ENCODE results near the gene DACT3.

DACT3 gene

GRCh38 chr19:46692918-46693722 is 32.1 kb upstream of the DACT3 start:
- Histone ChIP-seq H3K4me1 (ENCODE audit: insufficient read depth, low read length) (peaks cover 5% of the 10 kb centered on the region), H3K9me3 (ENCODE audit: insufficient read depth, low read depth, low read length) (no peaks in the 10 kb centered on the region; the same call in 1 of the 2 replicates), H3K27ac (ENCODE audit: low read depth, low read length) (no peak overlapping the region), H3K27me3 (ENCODE audit: insufficient read depth, low read length) (no peaks in the 10 kb centered on the region), H3K4me3 (ENCODE audit: low read length) (no peak overlapping the region), H3K36me3 (ENCODE audit: insufficient read depth, low read length) (peaks cover 80% of the 10 kb centered on the region), H3K9ac (ENCODE audit: low read depth, low read length) (no peak overlapping the region)
- WGBS: 94% methylated on average over 4 of the region's 4 CpGs

- Histone ChIP-seq H3K9me3 (ENCODE audit: insufficient read depth, low read depth, low read length) (no peaks in the 10 kb centered on the region; the same call in 1 of the 2 replicates), H3K4me3 (ENCODE audit: low read length) (no peak overlapping the region), H3K9ac (ENCODE audit: low read depth, low read length) (no peak overlapping the region), H3K27me3 (ENCODE audit: insufficient read depth, low read length) (no peaks in the 10 kb centered on the region), H3K4me1 (ENCODE audit: insufficient read depth, low read length) (peaks cover 4% of the 10 kb centered on the region), H3K27ac (ENCODE audit: low read depth, low read length) (no peak overlapping the region), H3K36me3 (ENCODE audit: insufficient read depth, low read length) (peaks cover 90% of the 10 kb centered on the region)
- WGBS: 100% methylated on average over 2 of the region's 2 CpGs
Measured at GRCh38 chr19:46691948-46692347, 31.0 kb upstream of the DACT3 start.

GRCh38 chr19:46691104-46691503 is 30.1 kb upstream of the DACT3 start:
- H3K9ac ChIP-seq (ENCODE audit: low read depth, low read length): no peak overlapping the region
- H3K4me1 ChIP-seq (ENCODE audit: insufficient read depth, low read length): no peaks in the 10 kb centered on the region
- H3K4me3 ChIP-seq (ENCODE audit: low read length): no peak overlapping the region
- H3K9me3 ChIP-seq (ENCODE audit: insufficient read depth, low read depth, low read length): no peaks in the 10 kb centered on the region; the same call in 1 of the 2 replicates
- no peak overlapping the region for H3K27ac ChIP-seq (ENCODE audit: low read depth, low read length)
- no peaks in the 10 kb centered on the region for H3K27me3 ChIP-seq (ENCODE audit: insufficient read depth, low read length)
- peaks cover 90% of the 10 kb centered on the region for H3K36me3 ChIP-seq (ENCODE audit: insufficient read depth, low read length)
- WGBS: 47% methylated on average over 2 of the region's 2 CpGs

GRCh38 chr19:46689358-46689757 is 28.4 kb upstream of the DACT3 start:
- no peaks in the 10 kb centered on the region for H3K4me1 ChIP-seq (ENCODE audit: insufficient read depth, low read length)
- H3K36me3 ChIP-seq (ENCODE audit: insufficient read depth, low read length): peaks cover 88% of the 10 kb centered on the region
- no peaks in the 10 kb centered on the region; the same call in 1 of the 2 replicates for H3K9me3 ChIP-seq (ENCODE audit: insufficient read depth, low read depth, low read length)
- no peak overlapping the region for H3K9ac ChIP-seq (ENCODE audit: low read depth, low read length)
- WGBS: 94% methylated on average over 14 of the region's 14 CpGs
- H3K4me3 ChIP-seq (ENCODE audit: low read length): no peak overlapping the region
- no peaks in the 10 kb centered on the region for H3K27me3 ChIP-seq (ENCODE audit: insufficient read depth, low read length)
- H3K27ac ChIP-seq (ENCODE audit: low read depth, low read length): no peak overlapping the region

- no peaks in the 10 kb centered on the region for H3K27me3 ChIP-seq (ENCODE audit: insufficient read depth, low read length)
- H3K4me1 ChIP-seq (ENCODE audit: insufficient read depth, low read length): no peaks in the 10 kb centered on the region
- WGBS: 96% methylated on average over 6 of the region's 6 CpGs
- H3K9ac ChIP-seq (ENCODE audit: low read depth, low read length): no peak overlapping the region
- no peak overlapping the region for H3K27ac ChIP-seq (ENCODE audit: low read depth, low read length)
- no peak overlapping the region for H3K4me3 ChIP-seq (ENCODE audit: low read length)
- H3K9me3 ChIP-seq (ENCODE audit: insufficient read depth, low read depth, low read length): no peaks in the 10 kb centered on the region; the same call in 1 of the 2 replicates
- H3K36me3 ChIP-seq (ENCODE audit: insufficient read depth, low read length): peaks cover 87% of the 10 kb centered on the region
Measured at GRCh38 chr19:46687438-46688145, 26.6 kb upstream of the DACT3 start.

GRCh38 chr19:46685189-46685588 is 24.2 kb upstream of the DACT3 start:
- 86% methylated on average over 3 of the region's 3 CpGs for WGBS
- no peak overlapping the region for H3K27ac ChIP-seq (ENCODE audit: low read depth, low read length)
- no peaks in the 10 kb centered on the region for H3K27me3 ChIP-seq (ENCODE audit: insufficient read depth, low read length)
- peaks cover 78% of the 10 kb centered on the region for H3K36me3 ChIP-seq (ENCODE audit: insufficient read depth, low read length)
- no peaks in the 10 kb centered on the region for H3K9me3 ChIP-seq (ENCODE audit: insufficient read depth, low read depth, low read length)
- H3K4me3 ChIP-seq (ENCODE audit: low read length): no peak overlapping the region
- no peak overlapping the region for H3K9ac ChIP-seq (ENCODE audit: low read depth, low read length)
- H3K4me1 ChIP-seq (ENCODE audit: insufficient read depth, low read length): no peaks in the 10 kb centered on the region

- no peaks in the 10 kb centered on the region for H3K4me1 ChIP-seq (ENCODE audit: insufficient read depth, low read length)
- H3K36me3 ChIP-seq (ENCODE audit: insufficient read depth, low read length): peaks cover 71% of the 10 kb centered on the region
- no peak overlapping the region for H3K27ac ChIP-seq (ENCODE audit: low read depth, low read length)
- H3K9me3 ChIP-seq (ENCODE audit: insufficient read depth, low read depth, low read length): no peaks in the 10 kb centered on the region
- no peak overlapping the region for H3K4me3 ChIP-seq (ENCODE audit: low read length)
- H3K9ac ChIP-seq (ENCODE audit: low read depth, low read length): no peak overlapping the region
- no peaks in the 10 kb centered on the region for H3K27me3 ChIP-seq (ENCODE audit: insufficient read depth, low read length)
- 83% methylated on average over 26 of the region's 26 CpGs for WGBS
Measured at GRCh38 chr19:46678110-46678732, 17.2 kb upstream of the DACT3 start.

GRCh38 chr19:46674416-46675178 is 13.6 kb upstream of the DACT3 start:
- Histone ChIP-seq H3K27ac (ENCODE audit: low read depth, low read length) (no peak overlapping the region), H3K36me3 (ENCODE audit: insufficient read depth, low read length) (peaks cover 53% of the 10 kb centered on the region), H3K4me1 (ENCODE audit: insufficient read depth, low read length) (no peaks in the 10 kb centered on the region), H3K27me3 (ENCODE audit: insufficient read depth, low read length) (no peaks in the 10 kb centered on the region), H3K9ac (ENCODE audit: low read depth, low read length) (no peak overlapping the region), H3K4me3 (ENCODE audit: low read length) (no peak overlapping the region), H3K9me3 (ENCODE audit: insufficient read depth, low read depth, low read length) (no peaks in the 10 kb centered on the region)
- 96% methylated on average over 21 of the region's 21 CpGs for WGBS

- H3K27me3 ChIP-seq (ENCODE audit: insufficient read depth, low read length): no peaks in the 10 kb centered on the region
- H3K9ac ChIP-seq (ENCODE audit: low read depth, low read length): no peak overlapping the region
- no peak overlapping the region for H3K27ac ChIP-seq (ENCODE audit: low read depth, low read length)
- H3K4me3 ChIP-seq (ENCODE audit: low read length): no peak overlapping the region
- H3K4me1 ChIP-seq (ENCODE audit: insufficient read depth, low read length): no peaks in the 10 kb centered on the region
- H3K9me3 ChIP-seq (ENCODE audit: insufficient read depth, low read depth, low read length): no peaks in the 10 kb centered on the region
- peaks cover 25% of the 10 kb centered on the region for H3K36me3 ChIP-seq (ENCODE audit: insufficient read depth, low read length)
Measured at GRCh38 chr19:46670813-46671212, 9.8 kb upstream of the DACT3 start.

- H3K4me1 ChIP-seq (ENCODE audit: insufficient read depth, low read length): no peaks in the 10 kb centered on the region
- H3K27me3 ChIP-seq (ENCODE audit: insufficient read depth, low read length): no peaks in the 10 kb centered on the region
- no peak overlapping the region for H3K27ac ChIP-seq (ENCODE audit: low read depth, low read length)
- H3K36me3 ChIP-seq (ENCODE audit: insufficient read depth, low read length): peaks cover 10% of the 10 kb centered on the region
- H3K4me3 ChIP-seq (ENCODE audit: low read length): no peak overlapping the region
- 97% methylated on average over 3 of the region's 3 CpGs for WGBS
- H3K9me3 ChIP-seq (ENCODE audit: insufficient read depth, low read depth, low read length): no peaks in the 10 kb centered on the region
- H3K9ac ChIP-seq (ENCODE audit: low read depth, low read length): no peak overlapping the region
Measured at GRCh38 chr19:46668662-46669061, 7.7 kb upstream of the DACT3 start.

All from HUES64 (cell line).